Mucosa of descending colon (tissue), 3 donors: ENCODE results near the gene CIPC. TPM values are rescaled to one million over a fixed set of nuclear protein-coding genes. Genes with fewer than 3 reads are reported as not detected.
A peak's percentile ranks its signal among the peaks of the same experiment; 100 is the strongest.

Source experiments
- ATAC-seq: fragments of 200-7000 bp; cut with Tn5 transposase; one replicate; pipeline ENCODE4 v1.9.1; 2020; ENCODE audit warnings: mild to moderate bottlenecking, moderate library complexity
- DNase-seq, 3 donors: peaks; one replicate each; pipeline ENCODE4 v3.0.0-alpha.2; 2020
- H3K36me3 ChIP-seq: fragments of 200-600 bp; one replicate; pipeline ENCODE4 v1.8.0; 2021; ENCODE audit warnings: low read depth, mild to moderate bottlenecking
- H3K4me1 ChIP-seq: fragments of 200-600 bp; one replicate; pipeline ENCODE4 v1.8.0; 2021; ENCODE audit warnings: low read depth, mild to moderate bottlenecking
- H3K4me3 ChIP-seq: fragments of 200-600 bp; one replicate; pipeline ENCODE4 v1.8.0; 2021; ENCODE audit warnings: mild to moderate bottlenecking
- H3K9me3 ChIP-seq: fragments of 200-600 bp; one replicate; pipeline ENCODE4 v1.8.0; 2021; ENCODE audit warnings: mild to moderate bottlenecking
- intact Hi-C, 2 donors: fragments of 100-400 bp; cut with DNase I in 1 of 2; cut with micrococcal nuclease in 1 of 2; formaldehyde crosslinking; loops; one replicate each; pipeline versions ENCODE4 v1.11.0 to v1.11.1; 2022; cut with DNase I, micrococcal nuclease
- total RNA-seq, 3 donors: library from RNA; stranded (reverse); fragmentation: NEBNext Ultra II Directional in 2 of 3; extraction: Animal tissue kit (Norgen Biotek cat#: 25700) in 2 of 3; gene quantifications; one replicate each; pipeline versions ENCODE4 v1.2.1 to v1.2.4, GENCODE V29; 2021 to 2023
- TF ChIP-seq, protein P1 (sequence below): fragments of 200-600 bp; IDR thresholded peaks from one replicate; pipeline ENCODE4 v1.8.0; 2022; ENCODE audit warnings: antibody characterized with exemption, mild to moderate bottlenecking
- donor health status: DM: no; HTN: no; CAD: no; lungs with moderate emphysema.
- donor health status: DM: no; HTN: no; CAD: no.
- donor health status: DM: no; HTN: yes; CAD: no.

Gene CIPC
- total RNA-seq, 3 donors from 2014 or later: 45.7 to 84.9 (median 61.0) TPM

DNA sequence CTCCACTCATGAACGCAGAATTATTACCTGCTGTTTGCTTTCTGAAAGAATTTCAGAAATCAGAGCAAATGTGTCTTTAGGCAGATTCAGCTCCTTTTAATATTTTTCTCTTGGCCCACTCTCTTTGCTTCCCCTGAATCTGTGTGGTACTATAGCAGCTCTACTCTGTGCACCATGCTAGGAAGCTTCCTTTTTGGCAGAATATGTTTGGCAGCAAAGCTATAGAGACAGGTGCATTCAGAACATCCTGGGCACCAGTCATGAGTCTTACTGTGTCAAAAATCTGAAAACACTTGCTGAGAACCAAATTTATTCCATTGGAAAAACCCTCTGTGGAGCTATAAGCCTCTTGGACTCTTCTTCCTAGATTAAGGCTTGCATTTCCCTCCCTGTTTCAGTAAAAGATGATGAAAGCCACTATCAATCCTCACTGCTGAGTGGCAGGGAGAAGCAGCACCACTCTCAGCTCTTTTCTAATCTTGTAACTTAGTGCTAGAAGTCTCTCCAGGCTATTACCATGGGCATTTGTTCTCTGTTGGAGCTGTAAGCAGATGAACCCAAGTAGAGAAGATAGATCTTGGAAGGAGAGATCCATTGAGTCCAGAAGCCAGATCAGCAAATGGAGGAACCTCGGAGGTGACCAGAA, 18.2 kb downstream of the CIPC start:
- intact Hi-C loops: no loop called here
- H3K4me1 ChIP-seq: peaks cover 5% of the 10 kb centered on the region
- TF ChIP-seq, protein P1, sequence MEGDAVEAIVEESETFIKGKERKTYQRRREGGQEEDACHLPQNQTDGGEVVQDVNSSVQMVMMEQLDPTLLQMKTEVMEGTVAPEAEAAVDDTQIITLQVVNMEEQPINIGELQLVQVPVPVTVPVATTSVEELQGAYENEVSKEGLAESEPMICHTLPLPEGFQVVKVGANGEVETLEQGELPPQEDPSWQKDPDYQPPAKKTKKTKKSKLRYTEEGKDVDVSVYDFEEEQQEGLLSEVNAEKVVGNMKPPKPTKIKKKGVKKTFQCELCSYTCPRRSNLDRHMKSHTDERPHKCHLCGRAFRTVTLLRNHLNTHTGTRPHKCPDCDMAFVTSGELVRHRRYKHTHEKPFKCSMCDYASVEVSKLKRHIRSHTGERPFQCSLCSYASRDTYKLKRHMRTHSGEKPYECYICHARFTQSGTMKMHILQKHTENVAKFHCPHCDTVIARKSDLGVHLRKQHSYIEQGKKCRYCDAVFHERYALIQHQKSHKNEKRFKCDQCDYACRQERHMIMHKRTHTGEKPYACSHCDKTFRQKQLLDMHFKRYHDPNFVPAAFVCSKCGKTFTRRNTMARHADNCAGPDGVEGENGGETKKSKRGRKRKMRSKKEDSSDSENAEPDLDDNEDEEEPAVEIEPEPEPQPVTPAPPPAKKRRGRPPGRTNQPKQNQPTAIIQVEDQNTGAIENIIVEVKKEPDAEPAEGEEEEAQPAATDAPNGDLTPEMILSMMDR: no peak
- no peak for DNase-seq
- H3K9me3 ChIP-seq: no peaks in the 10 kb centered on the region
- no peak for ATAC-seq
- no peak overlapping the region for H3K4me3 ChIP-seq
- H3K36me3 ChIP-seq: peaks cover 6% of the 10 kb centered on the region

DNA sequence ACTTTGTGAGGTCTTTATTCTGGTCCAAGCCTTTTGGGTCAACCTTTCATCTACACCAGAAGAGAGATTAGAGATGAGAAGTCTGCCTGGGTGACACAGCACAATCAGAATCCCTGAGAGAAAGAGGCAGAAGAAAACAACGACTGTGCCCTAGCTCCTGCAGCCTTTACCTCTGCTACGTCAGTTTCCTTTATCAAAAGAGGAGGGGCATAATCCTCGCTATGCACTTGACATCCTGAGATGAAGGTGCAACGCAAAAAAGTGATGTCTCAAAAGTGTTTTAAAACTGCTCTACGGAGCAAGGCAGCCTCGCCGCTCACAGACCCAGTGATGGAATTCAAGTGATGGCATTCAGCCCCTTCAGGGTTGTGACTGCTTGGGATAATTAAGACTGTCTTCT, 21.8 kb downstream of the CIPC start:
- no peak for ATAC-seq
- no peaks in the 10 kb centered on the region for H3K9me3 ChIP-seq
- TF ChIP-seq, protein P1: no peak
- no peaks in the 10 kb centered on the region for H3K36me3 ChIP-seq
- peaks cover 32% of the 10 kb centered on the region for H3K4me1 ChIP-seq
- H3K4me3 ChIP-seq: no peak overlapping the region
- intact Hi-C loops: no loop called here
- no peak for DNase-seq

DNA sequence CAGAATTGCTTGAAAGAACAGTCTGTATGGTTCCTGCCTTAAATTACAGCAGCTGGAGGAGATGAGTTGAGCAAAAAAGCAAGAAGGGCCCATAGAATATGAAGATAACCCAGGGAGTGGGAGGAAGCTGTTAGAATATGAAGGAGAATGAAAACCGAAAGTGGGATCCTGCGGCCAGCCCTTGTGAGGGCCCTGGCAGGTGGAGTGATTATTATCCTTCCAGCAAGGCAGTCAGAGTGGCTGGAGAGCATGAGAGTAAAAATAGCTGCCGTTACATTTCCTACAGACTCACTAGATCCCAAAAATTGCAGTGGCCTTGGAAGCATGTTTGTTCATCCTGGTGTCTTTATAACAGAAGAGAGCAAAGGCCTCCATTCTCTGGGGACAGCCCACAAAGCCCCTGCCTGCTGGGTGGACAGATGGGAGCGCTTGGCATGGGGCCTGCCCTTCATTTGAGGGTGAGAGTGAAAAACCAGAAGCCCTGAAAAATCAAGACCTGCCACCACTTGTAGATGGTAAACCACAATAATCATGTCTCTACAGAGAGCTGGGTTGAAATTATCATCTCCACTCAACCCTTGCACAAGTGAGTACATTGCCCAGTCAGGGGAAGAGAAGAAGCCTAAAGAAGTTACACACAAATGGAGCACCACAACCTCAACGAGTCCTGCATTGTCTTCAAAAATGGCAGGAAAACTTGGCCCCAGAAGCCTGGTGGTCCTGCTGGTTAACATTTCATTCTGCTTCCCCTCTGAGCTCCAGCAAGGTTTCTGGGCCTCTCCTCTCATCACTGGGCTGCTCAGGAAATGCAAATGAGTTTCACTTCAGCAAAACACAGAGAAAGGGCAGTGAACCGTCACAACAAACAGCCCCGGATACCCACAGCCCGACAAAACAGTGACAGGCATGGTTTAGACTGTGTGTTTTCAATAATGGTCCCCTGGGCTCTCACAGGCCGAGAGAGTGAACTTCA, 23.0 kb downstream of the CIPC start:
- Histone ChIP-seq H3K36me3 (no peaks in the 10 kb centered on the region), H3K4me1 (peaks cover 37% of the 10 kb centered on the region), H3K4me3 (no peak overlapping the region), H3K9me3 (no peaks in the 10 kb centered on the region)
- DNase-seq (peak in 2 of 3 donors; percentile 46 to 69), ATAC-seq (peak; percentile 23)
- TF ChIP-seq, protein P1: no peak
- intact Hi-C loops: no loop called here

DNA sequence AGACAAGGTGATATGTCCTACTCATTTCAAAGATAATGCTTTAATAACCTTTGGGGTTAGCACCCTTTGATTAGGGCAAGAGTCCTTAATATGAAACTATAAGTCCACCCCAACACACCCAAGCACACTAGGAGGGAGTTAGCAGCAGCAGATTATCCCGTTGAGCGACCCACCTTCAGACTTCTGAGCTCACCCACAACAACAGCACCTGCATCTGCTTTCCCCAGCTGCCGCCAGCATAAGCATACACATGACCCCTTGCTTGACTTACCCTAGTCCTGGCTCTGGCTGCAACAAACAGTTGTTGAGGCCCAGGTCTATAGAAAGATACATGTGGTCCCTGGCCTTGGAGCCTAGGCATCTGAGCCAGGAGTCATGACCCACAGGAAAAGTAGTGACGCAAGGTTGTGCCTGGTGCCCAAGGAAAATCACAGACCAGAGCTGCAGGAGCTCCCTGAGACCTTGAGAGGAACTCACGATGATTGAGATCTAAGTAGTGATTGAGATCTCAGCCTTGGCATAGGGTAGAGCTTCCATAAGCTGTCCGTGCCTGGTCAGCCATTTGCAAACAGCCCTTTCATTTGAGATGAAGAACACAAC, 24.6 kb downstream of the CIPC start:
- Histone ChIP-seq H3K4me3 (no peak overlapping the region), H3K4me1 (peaks cover 37% of the 10 kb centered on the region)

More for the DNA sequence above, 24.6 kb downstream of the CIPC start:
- intact Hi-C loops: no loop called here
- no peaks in the 10 kb centered on the region for H3K9me3 ChIP-seq
- ATAC-seq: no peak
- no peaks in the 10 kb centered on the region for H3K36me3 ChIP-seq
- DNase-seq: peak in 2 of 3 donors; percentile 21 to 34
- TF ChIP-seq, protein P1: no peak
